IMR-90 (cell line): Measurements from ENCODE around the gene HFE. TPM values are rescaled to one million over a fixed set of nuclear protein-coding genes. Genes with fewer than 3 reads are reported as not detected.

Source experiments
- ATAC-seq: fragments of 200-7000 bp; cut with Tn5 transposase; 2 replicates; pipeline ENCODE4 v1.9.1; 2020; ENCODE audit warnings: low read depth, mild to moderate bottlenecking, moderate library complexity
- BruUV-seq: library from RNA; stranded (reverse); fragments of 400-500 nt; replicated peaks from 2 replicates; lab custom pipeline; 2021; lab: Mats Ljungman, UMichigan
- CTCF ChIA-PET: fragments of 300-600 bp; formaldehyde crosslinking; extraction: SDS; loops from one replicate; lab custom pipeline; 2021; ENCODE audit warnings: antibody characterized with exemption; lab: Yijun Ruan, JAX
- POLR2A ChIA-PET: fragments of 300-600 bp; sonication (Branson Sonifier 250); formaldehyde crosslinking; loops from one replicate; lab custom pipeline; 2022; ENCODE audit warnings: antibody characterized with exemption; ENCODE audit not compliant: unreplicated experiment; lab: Charles Lee
- DNase-seq: peaks from one replicate; pipeline ENCODE4 v3.0.0; 2013
- H2AFZ ChIP-seq: replicated peaks from 2 replicates; pipeline ENCODE3; 2013; ENCODE audit warnings: low read length, mild to moderate bottlenecking; ENCODE audit not compliant: poor library complexity
- H2AK5ac ChIP-seq: 2 replicates; pipeline ENCODE4 v1.6.1; 2013; ENCODE audit warnings: low read depth, low read length, inconsistent platforms
- H2AK9ac ChIP-seq: replicated peaks from 2 replicates; pipeline ENCODE3; 2013; ENCODE audit warnings: mild to moderate bottlenecking, low read depth, low read length, moderate library complexity; ENCODE audit not compliant: poor library complexity
- H2BK120ac ChIP-seq: 2 replicates; pipeline ENCODE4 v1.6.1; 2013; ENCODE audit warnings: low read depth, low read length, inconsistent platforms
- H2BK15ac ChIP-seq: 3 replicates; pipeline ENCODE4 v1.6.1; 2013; ENCODE audit warnings: low read depth, low read length, inconsistent platforms
- H2BK20ac ChIP-seq: 2 replicates; pipeline ENCODE4 v1.6.1; 2013; ENCODE audit warnings: low read depth, mild to moderate bottlenecking, inconsistent platforms, low read length, moderate library complexity
- H2BK5ac ChIP-seq: 2 replicates; pipeline ENCODE4 v1.6.1; 2013; ENCODE audit warnings: mild to moderate bottlenecking, low read depth, low read length, inconsistent platforms; ENCODE audit not compliant: poor library complexity, severe bottlenecking
- H3K14ac ChIP-seq: replicated peaks from 2 replicates; pipeline ENCODE4 v1.6.1; 2013; ENCODE audit warnings: low read depth, low read length, inconsistent platforms
- H3K18ac ChIP-seq: 2 replicates; pipeline ENCODE4 v1.6.1; 2013; ENCODE audit warnings: low read depth, low read length, control low read depth
- H3K23ac ChIP-seq: 2 replicates; pipeline ENCODE4 v1.6.1; 2013; ENCODE audit warnings: low read depth, low read length, inconsistent platforms
- H3K27ac ChIP-seq: 2 replicates; pipeline ENCODE4 v1.5.1; 2013; ENCODE audit warnings: mild to moderate bottlenecking, control low read depth, low read length; ENCODE audit not compliant: insufficient read depth
- H3K27me3 ChIP-seq: 2 replicates; pipeline ENCODE4 v1.6.1; 2013; ENCODE audit warnings: low read length; ENCODE audit not compliant: control insufficient read depth, insufficient read depth
- H3K36me3 ChIP-seq: 2 replicates; pipeline ENCODE4 v1.6.1; 2013; ENCODE audit warnings: low read length, mixed read lengths; ENCODE audit not compliant: control insufficient read depth, insufficient read depth
- H3K4ac ChIP-seq: 2 replicates; pipeline ENCODE4 v1.6.1; 2013; ENCODE audit warnings: low read depth, low read length, inconsistent platforms
- H3K4me1 ChIP-seq: 2 replicates; pipeline ENCODE4 v1.6.1; 2013; ENCODE audit warnings: low read length, mixed read lengths; ENCODE audit not compliant: control insufficient read depth, insufficient read depth
- H3K4me2 ChIP-seq: 2 replicates; pipeline ENCODE4 v1.6.1; 2013; ENCODE audit warnings: low read depth, mild to moderate bottlenecking, control low read depth, low read length, moderate library complexity
- H3K4me3 ChIP-seq: 2 replicates; pipeline ENCODE4 v1.5.1; 2013; ENCODE audit warnings: low read depth, mild to moderate bottlenecking, control low read depth, low read length, moderate library complexity; ENCODE audit not compliant: insufficient read depth
- H3K56ac ChIP-seq: 2 replicates; pipeline ENCODE4 v1.6.1; 2013; ENCODE audit warnings: low read length, inconsistent platforms; ENCODE audit not compliant: insufficient read depth; ENCODE audit errors: extremely low read depth
- H3K79me1 ChIP-seq, 2 experiments: 2 replicates each; pipeline ENCODE4 v1.6.1; 2013; ENCODE audit warnings: low read length in 2 of 2, inconsistent platforms in 1 of 2, low read depth in 1 of 2
- H3K9ac ChIP-seq: 2 replicates; pipeline ENCODE4 v1.6.1; 2013; ENCODE audit warnings: low read depth, low read length, control low read depth
- H3K9me1 ChIP-seq: 2 replicates; pipeline ENCODE4 v1.6.1; 2013; ENCODE audit warnings: low read length, inconsistent platforms; ENCODE audit not compliant: insufficient read depth
- H3K9me3 ChIP-seq: 2 replicates; pipeline ENCODE4 v1.6.1; 2013; ENCODE audit warnings: low read length; ENCODE audit not compliant: control insufficient read depth, insufficient read depth
- H4K20me1 ChIP-seq: 2 replicates; pipeline ENCODE4 v1.6.1; 2013; ENCODE audit warnings: low read length, inconsistent platforms; ENCODE audit not compliant: insufficient read depth
- H4K5ac ChIP-seq: 2 replicates; pipeline ENCODE4 v1.6.1; 2013; ENCODE audit warnings: mild to moderate bottlenecking, low read depth, low read length, control low read depth
- H4K8ac ChIP-seq, 2 experiments: 2 replicates each; pipeline ENCODE4 v1.6.1; 2013; ENCODE audit warnings: low read depth in 2 of 2, low read length in 2 of 2, control low read depth in 1 of 2, inconsistent platforms in 1 of 2
- H4K91ac ChIP-seq: 2 replicates; pipeline ENCODE4 v1.6.1; 2013; ENCODE audit warnings: low read depth, low read length, inconsistent platforms; ENCODE audit not compliant: insufficient read depth
- BHLHE40 ChIP-seq: fragments of 150-350 bp; IDR thresholded peaks from 2 replicates; pipeline ENCODE4 v1.6.1; 2016; ENCODE audit warnings: mild to moderate bottlenecking, low read depth, low read length
- CHD1 ChIP-seq: IDR thresholded peaks from 2 replicates; pipeline ENCODE4 v1.6.1; 2012; ENCODE audit warnings: low read depth, low read length, improper control_type of control experiment
- FOS ChIP-seq: fragments of 150-350 bp; IDR thresholded peaks from 2 replicates; pipeline ENCODE4 v1.6.1; 2016; ENCODE audit warnings: low read depth, low read length
- MAFK ChIP-seq: IDR thresholded peaks from 2 replicates; pipeline ENCODE4 v1.6.1; 2012; ENCODE audit warnings: low read depth, low read length, improper control_type of control experiment
- MAZ ChIP-seq: IDR thresholded peaks from 2 replicates; pipeline ENCODE4 v1.6.1; 2012; ENCODE audit warnings: low read depth, mild to moderate bottlenecking, low read length, improper control_type of control experiment, moderate library complexity, borderline replicate concordance
- MXI1 ChIP-seq: IDR thresholded peaks from 2 replicates; pipeline ENCODE4 v1.6.1; 2012; ENCODE audit warnings: low read depth, mild to moderate bottlenecking, low read length, moderate library complexity, borderline replicate concordance
- NFE2L2 ChIP-seq: fragments of 150-350 bp; IDR thresholded peaks from 2 replicates; pipeline ENCODE4 v1.6.1; 2016; ENCODE audit warnings: low read depth, mild to moderate bottlenecking, low read length
- RAD21 ChIP-seq: IDR thresholded peaks from 2 replicates; pipeline ENCODE4 v1.6.1; 2012; ENCODE audit warnings: low read length, improper control_type of control experiment
- RCOR1 ChIP-seq: IDR thresholded peaks from 2 replicates; pipeline ENCODE4 v1.6.1; 2012; ENCODE audit warnings: mild to moderate bottlenecking, low read length, improper control_type of control experiment; ENCODE audit not compliant: insufficient replicate concordance
- RFX5 ChIP-seq: IDR thresholded peaks from 2 replicates; pipeline ENCODE4 v1.8.0; 2012; ENCODE audit warnings: low read depth, mild to moderate bottlenecking, low read length, moderate library complexity
- SMC3 ChIP-seq: fragments of 150-350 bp; IDR thresholded peaks from 2 replicates; pipeline ENCODE4 v1.6.1; 2016; ENCODE audit warnings: low read depth, mild to moderate bottlenecking, antibody characterized with exemption, low read length, moderate library complexity
- dilution Hi-C: fragments of 300-500 bp; cut with HindIII; formaldehyde crosslinking; loops from one replicate; pipeline ENCODE4 v1.14.3; 2018; ENCODE audit warnings: low sequenced_read_pairs; ENCODE audit not compliant: unreplicated experiment
- in situ Hi-C: fragments of 300-500 bp; cut with MboI; formaldehyde crosslinking; loops from 3 replicates; pipeline ENCODE4 v1.14.3; 2019; ENCODE audit warnings: low sequenced_read_pairs, inconsistent platforms, mixed read lengths
- intact Hi-C: fragments of 100-400 bp; cut with micrococcal nuclease; formaldehyde crosslinking; loops from 2 replicates; pipeline ENCODE4 v1.10.0; 2022
- polyA plus RNA-seq, 3 experiments: library from polyadenylated mRNA; depleted of rRNA; stranded (reverse); fragments of >200 nt; gene quantifications; 2 replicates each; pipeline ENCODE4 v1.2.3, GENCODE V29; 2012; ENCODE audit warnings: low replicate concordance in 1 of 3
- total RNA-seq: library from RNA; depleted of rRNA; stranded (reverse); fragments of >200 nt; gene quantifications from 2 replicates; pipeline ENCODE4 v1.2.3, GENCODE V29; 2012
- TF ChIP-seq, protein P1 (sequence below): fragments of 150-350 bp; IDR thresholded peaks from 2 replicates; pipeline ENCODE4 v1.6.1; 2016; ENCODE audit warnings: low read depth, mild to moderate bottlenecking, low read length, moderate library complexity, borderline replicate concordance
- TF ChIP-seq, protein P2 (sequence below): fragments of 150-350 bp; IDR thresholded peaks from 2 replicates; pipeline ENCODE4 v1.6.1; 2017; ENCODE audit warnings: mild to moderate bottlenecking, antibody characterized with exemption, low read length, low read depth

Gene HFE
- total and polyA plus RNA-seq, 2 of the 4 experiments (the other 2 are of a cell fraction) = 14.9 to 15.7 TPM

DNA sequence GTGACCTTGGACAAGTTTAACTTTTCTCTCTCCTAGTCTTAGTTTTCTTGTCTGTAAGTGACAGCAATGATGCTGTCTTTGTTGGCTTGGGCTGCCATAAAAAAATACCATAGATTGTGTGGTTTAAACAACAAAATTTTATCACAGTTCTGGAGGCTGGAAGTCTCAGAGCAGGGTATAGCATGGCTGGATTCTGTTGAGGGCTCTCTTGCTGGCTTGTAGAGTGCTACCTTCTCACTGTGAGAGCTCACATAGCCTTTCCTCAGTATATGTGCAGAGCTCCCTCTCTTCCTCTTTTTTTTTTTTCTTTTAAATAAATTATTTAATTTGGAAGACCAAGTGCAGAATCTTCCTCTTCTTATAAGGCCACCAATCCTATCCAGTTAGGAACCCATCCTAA, 26.3 kb downstream of the HFE start:
- DNase-seq = no peak
- Histone ChIP-seq H3K27me3 (no peaks in the 10 kb centered on the region), H3K4me2 (no peak overlapping the region), H3K4me3 (no peak overlapping the region), H4K8ac (0 out of 4 replicates have a peak overlapping the region, but pooled peaks of 1 of the 2 experiments have one; percentile 25), H2AK5ac (no peak overlapping the region), H2AFZ (no peak overlapping the region), H4K20me1 (no peaks in the 10 kb centered on the region), H4K91ac (no peak overlapping the region), H4K5ac (no peak overlapping the region), H3K36me3 (no peaks in the 10 kb centered on the region), H2BK5ac (no peak overlapping the region), H3K79me1 (no peaks in the 10 kb centered on the region), H3K14ac (peak overlapping the region; percentile 66; the same call in 1 of the 2 replicates), H3K9ac (no peak overlapping the region), H2BK20ac (0 out of 2 replicates have a peak overlapping the region, but pooled peaks have one; percentile 24), H3K9me3 (no peaks in the 10 kb centered on the region), H2BK15ac (no peak overlapping the region; the same call in 2 of the 3 replicates), H3K18ac (no peak overlapping the region), H3K23ac (no peak overlapping the region; the same call in 1 of the 2 replicates), H3K4ac (no peak overlapping the region; the same call in 1 of the 2 replicates), H3K9me1 (no peaks in the 10 kb centered on the region), H2AK9ac (no peak overlapping the region), H3K56ac (no peak overlapping the region), H2BK120ac (peak overlapping the region; percentile 54; the same call in 1 of the 2 replicates), H3K27ac (no peak overlapping the region), H3K4me1 (no peaks in the 10 kb centered on the region)
- dilution Hi-C loops = no loop called here
- intact Hi-C loops = no loop called here
- no TSS peak for BruUV-seq
- ChIA-PET POLR2A (no interaction called here), CTCF (interaction anchor here (0.6 kb wide), 1 partner anchor 47 kb away, joined by 7 read pairs; no protein-coding TSS in a partner anchor)
- no peak for TF ChIP-seq MAFK
- TF ChIP-seq RAD21 = no peak
- TF ChIP-seq NFE2L2 = no peak
- TF ChIP-seq, protein P1, sequence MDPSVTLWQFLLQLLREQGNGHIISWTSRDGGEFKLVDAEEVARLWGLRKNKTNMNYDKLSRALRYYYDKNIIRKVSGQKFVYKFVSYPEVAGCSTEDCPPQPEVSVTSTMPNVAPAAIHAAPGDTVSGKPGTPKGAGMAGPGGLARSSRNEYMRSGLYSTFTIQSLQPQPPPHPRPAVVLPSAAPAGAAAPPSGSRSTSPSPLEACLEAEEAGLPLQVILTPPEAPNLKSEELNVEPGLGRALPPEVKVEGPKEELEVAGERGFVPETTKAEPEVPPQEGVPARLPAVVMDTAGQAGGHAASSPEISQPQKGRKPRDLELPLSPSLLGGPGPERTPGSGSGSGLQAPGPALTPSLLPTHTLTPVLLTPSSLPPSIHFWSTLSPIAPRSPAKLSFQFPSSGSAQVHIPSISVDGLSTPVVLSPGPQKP = no peak
- TF ChIP-seq SMC3 = no peak
- TF ChIP-seq RFX5 = no peak
- TF ChIP-seq CHD1 = no peak
- no peak for TF ChIP-seq MXI1
- no peak for TF ChIP-seq RCOR1
- no peak for TF ChIP-seq BHLHE40
- TF ChIP-seq FOS = no peak
- TF ChIP-seq MAZ = no peak
- TF ChIP-seq, protein P2, sequence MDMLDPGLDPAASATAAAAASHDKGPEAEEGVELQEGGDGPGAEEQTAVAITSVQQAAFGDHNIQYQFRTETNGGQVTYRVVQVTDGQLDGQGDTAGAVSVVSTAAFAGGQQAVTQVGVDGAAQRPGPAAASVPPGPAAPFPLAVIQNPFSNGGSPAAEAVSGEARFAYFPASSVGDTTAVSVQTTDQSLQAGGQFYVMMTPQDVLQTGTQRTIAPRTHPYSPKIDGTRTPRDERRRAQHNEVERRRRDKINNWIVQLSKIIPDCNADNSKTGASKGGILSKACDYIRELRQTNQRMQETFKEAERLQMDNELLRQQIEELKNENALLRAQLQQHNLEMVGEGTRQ = no peak
- in situ Hi-C loops = no loop called here
- no peak for ATAC-seq
